ENCODE data around the gene SNX17. TPM values are rescaled to one million over a fixed set of nuclear protein-coding genes. Genes with fewer than 3 reads are reported as not detected.

SNX17 gene, protein sequence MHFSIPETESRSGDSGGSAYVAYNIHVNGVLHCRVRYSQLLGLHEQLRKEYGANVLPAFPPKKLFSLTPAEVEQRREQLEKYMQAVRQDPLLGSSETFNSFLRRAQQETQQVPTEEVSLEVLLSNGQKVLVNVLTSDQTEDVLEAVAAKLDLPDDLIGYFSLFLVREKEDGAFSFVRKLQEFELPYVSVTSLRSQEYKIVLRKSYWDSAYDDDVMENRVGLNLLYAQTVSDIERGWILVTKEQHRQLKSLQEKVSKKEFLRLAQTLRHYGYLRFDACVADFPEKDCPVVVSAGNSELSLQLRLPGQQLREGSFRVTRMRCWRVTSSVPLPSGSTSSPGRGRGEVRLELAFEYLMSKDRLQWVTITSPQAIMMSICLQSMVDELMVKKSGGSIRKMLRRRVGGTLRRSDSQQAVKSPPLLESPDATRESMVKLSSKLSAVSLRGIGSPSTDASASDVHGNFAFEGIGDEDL
- polyA plus RNA-seq (2013, experiment 1 of 2) = 31.0 TPM
- polyA plus RNA-seq (2013, experiment 2 of 2) = 30.6 TPM

DNA sequence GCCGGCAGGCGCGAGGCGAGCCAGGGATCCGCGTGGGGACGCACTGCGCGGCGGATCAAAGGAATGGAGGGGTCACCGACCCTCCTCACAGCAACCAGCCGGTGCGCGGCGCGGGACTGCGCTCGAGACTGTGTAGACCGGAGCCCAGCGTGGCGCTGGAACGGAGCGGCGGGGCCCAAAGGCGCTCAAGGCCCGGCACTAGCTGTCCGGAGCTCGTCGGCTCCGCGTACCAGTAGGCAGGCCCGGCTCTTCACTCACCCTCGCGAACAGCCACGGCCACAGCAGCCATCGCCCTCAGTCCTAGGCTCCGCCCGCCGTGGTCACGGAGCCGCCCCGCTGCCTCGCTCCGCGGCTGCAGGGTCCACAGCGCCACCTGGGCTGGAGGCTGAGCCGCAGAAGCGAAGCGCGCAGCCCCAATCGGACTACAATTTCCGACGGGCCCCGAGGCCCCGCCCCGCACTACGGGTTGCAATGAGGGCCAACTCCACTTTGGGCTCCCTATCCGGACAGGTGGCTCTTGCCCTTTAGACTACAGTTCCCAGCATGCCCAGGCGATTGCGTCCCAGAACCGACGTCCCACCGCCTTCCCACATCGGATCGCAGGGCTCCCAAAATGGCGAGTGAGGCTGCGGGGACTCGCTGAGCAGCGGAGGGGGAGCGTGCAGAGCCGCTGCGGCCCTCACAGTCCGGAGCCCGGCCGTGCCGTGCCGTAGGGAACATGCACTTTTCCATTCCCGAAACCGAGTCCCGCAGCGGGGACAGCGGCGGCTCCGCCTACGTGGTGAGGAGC lies at the start of gene SNX17, which contains the start of gene EIF2B4:
Gene SNX17, plus strand, starts transcription at position 591 of the 790 bp plus-strand sequence. Its CDS starts 128 bp downstream, at position 719.
Gene EIF2B4, minus strand, starts transcription at position 313 of the 790 bp plus-strand sequence. Its CDS starts 24 bp downstream, at position 289.
- H3K18ac ChIP-seq (ENCODE audit: low read length) = peak within 1 kb of the TSS; percentile 98
- H3K4me1 ChIP-seq (ENCODE audit: control insufficient read depth in 2 of 2, insufficient read depth in 1 of 2, low read depth in 1 of 2, low read length in 2 of 2) = peaks cover 10 to 13% of the 10 kb centered on the region in 2 donors
- DNase-seq (ENCODE audit: low spot score) = peak; percentile 97
- peak within 1 kb of the TSS; percentile 99 for H3K9ac ChIP-seq (ENCODE audit: low read depth, low read length, poor library complexity)
- peak within 1 kb of the TSS; percentile 84 for H4K8ac ChIP-seq (ENCODE audit: low read depth, low read length)
- H3K9me3 ChIP-seq (replicated peaks in 1 of 2; ENCODE audit: control insufficient read depth in 2 of 2, insufficient read depth in 1 of 2, low read depth in 1 of 2, low read length in 2 of 2) = no peaks in the 10 kb centered on the region
- peak within 1 kb of the TSS; percentile 96 for H3K23ac ChIP-seq (ENCODE audit: low read depth, low read length, poor library complexity)
- no peak within 1 kb of the TSS for H2BK15ac ChIP-seq (ENCODE audit: low read length)
- H2BK5ac ChIP-seq (ENCODE audit: low read length) = peak within 1 kb of the TSS; percentile 88
- no peaks in the 10 kb centered on the region for H3K27me3 ChIP-seq (ENCODE audit: control insufficient read depth in 3 of 3, insufficient read depth in 3 of 3, low read depth in 1 of 3, low read length in 3 of 3)
- peak within 1 kb of the TSS; percentile 34 for H2BK120ac ChIP-seq (ENCODE audit: low read depth, low read length)
- H3K79me1 ChIP-seq (ENCODE audit: low read depth, low read length) = peaks cover 17% of the 10 kb centered on the region
- H2BK12ac ChIP-seq (ENCODE audit: low read length) = no peak within 1 kb of the TSS
- peak within 1 kb of the TSS; percentile 60 for H3K27ac ChIP-seq (replicated peaks; ENCODE audit: low read length)
- peak within 1 kb of the TSS; percentile 86 to 94 for H3K4me3 ChIP-seq (ENCODE audit: low read length in 2 of 2)
- peak within 1 kb of the TSS; percentile 54 for H4K91ac ChIP-seq (ENCODE audit: low read depth, low read length, poor library complexity)
- H2AFZ ChIP-seq (ENCODE audit: low read length) = peak within 1 kb of the TSS; percentile 97
- no CpG with 5 or more reads among the region's 85 CpGs for WGBS, 2 donors (ENCODE audit: extremely low coverage in 2 of 2, insufficient read length in 2 of 2, insufficient replicate concordance in 1 of 2)
- H3K4me2 ChIP-seq (ENCODE audit: insufficient read depth, low read length, poor library complexity, severe bottlenecking) = peak within 1 kb of the TSS; percentile 97
- H3K36me3 ChIP-seq (replicated peaks in 1 of 2; ENCODE audit: control insufficient read depth in 2 of 2, insufficient read depth in 2 of 2, low read length in 2 of 2) = peaks cover 38 to 71% of the 10 kb centered on the region in 2 donors
- no peak within 1 kb of the TSS for H3K4ac ChIP-seq (ENCODE audit: low read length)
- H2AK5ac ChIP-seq (ENCODE audit: low read depth, low read length) = peak within 1 kb of the TSS; percentile 98
- peak within 1 kb of the TSS; percentile 90 for H3K14ac ChIP-seq (ENCODE audit: low read length)

DNA sequence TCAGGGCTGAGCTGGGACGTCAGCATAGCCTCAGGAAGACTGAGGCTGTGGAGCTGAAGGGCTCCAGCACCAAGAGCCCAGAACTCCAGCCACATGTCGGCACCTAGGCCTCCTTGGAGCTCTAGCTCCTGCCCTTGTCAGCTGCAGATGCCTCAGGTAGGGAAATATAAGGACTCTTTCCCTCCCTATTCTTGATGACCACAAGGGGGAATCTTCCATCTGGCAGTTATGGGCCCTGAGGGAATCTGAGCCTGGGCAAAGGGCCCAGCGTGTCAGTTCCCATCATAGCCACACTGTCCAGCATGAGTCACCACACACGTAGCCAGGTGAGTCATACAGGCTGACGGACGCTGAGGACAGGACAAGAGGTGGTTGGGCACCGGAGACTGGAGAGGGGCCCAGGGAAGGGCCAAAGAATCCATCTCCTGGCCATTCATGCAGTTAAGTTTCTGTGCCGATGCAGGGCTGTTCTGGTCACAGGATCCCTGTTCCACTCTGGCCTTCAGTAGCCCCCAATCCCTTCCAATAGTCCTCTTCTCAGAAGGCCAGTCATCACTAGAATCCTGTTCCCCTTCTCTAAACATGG lies 49.4 kb upstream of the SNX17 start:
- Histone ChIP-seq H2BK120ac (ENCODE audit: low read depth, low read length) (no peak overlapping the region), H3K79me1 (ENCODE audit: low read depth, low read length) (peaks cover 2% of the 10 kb centered on the region), H2AK5ac (ENCODE audit: low read depth, low read length) (no peak overlapping the region), H2BK12ac (ENCODE audit: low read length) (no peak overlapping the region), H2BK15ac (ENCODE audit: low read length) (no peak overlapping the region), H3K9me3 (replicated peaks in 1 of 2; ENCODE audit: control insufficient read depth in 2 of 2, insufficient read depth in 1 of 2, low read depth in 1 of 2, low read length in 2 of 2) (no peaks in the 10 kb centered on the region), H3K4me2 (ENCODE audit: insufficient read depth, low read length, poor library complexity, severe bottlenecking) (no peak overlapping the region), H3K4ac (ENCODE audit: low read length) (no peak overlapping the region), H3K9ac (ENCODE audit: low read depth, low read length, poor library complexity) (no peak overlapping the region), H3K27ac (replicated peaks; ENCODE audit: low read length) (no peak overlapping the region), H3K27me3 (ENCODE audit: control insufficient read depth in 3 of 3, insufficient read depth in 3 of 3, low read depth in 1 of 3, low read length in 3 of 3) (no peaks in the 10 kb centered on the region), H3K36me3 (replicated peaks in 1 of 2; ENCODE audit: control insufficient read depth in 2 of 2, insufficient read depth in 2 of 2, low read length in 2 of 2) (peaks cover 4 to 21% of the 10 kb centered on the region in 2 donors), H3K23ac (ENCODE audit: low read depth, low read length, poor library complexity) (no peak overlapping the region), H2BK5ac (ENCODE audit: low read length) (no peak overlapping the region), H4K91ac (ENCODE audit: low read depth, low read length, poor library complexity) (no peak overlapping the region), H3K4me1 (ENCODE audit: control insufficient read depth in 2 of 2, insufficient read depth in 1 of 2, low read depth in 1 of 2, low read length in 2 of 2) (peaks cover 6 to 12% of the 10 kb centered on the region in 2 donors), H2AFZ (ENCODE audit: low read length) (no peak overlapping the region), H3K14ac (ENCODE audit: low read length) (no peak overlapping the region), H4K8ac (ENCODE audit: low read depth, low read length) (no peak overlapping the region), H3K4me3 (ENCODE audit: low read length in 2 of 2) (peak overlapping the region in 1 of 2 donors; percentile 11), H3K18ac (ENCODE audit: low read length) (no peak overlapping the region)
- DNase-seq (ENCODE audit: low spot score) = no peak
- WGBS, 2 donors (ENCODE audit: extremely low coverage in 2 of 2, insufficient read length in 2 of 2, insufficient replicate concordance in 1 of 2) = no CpG with 5 or more reads among the region's 8 CpGs

DNA sequence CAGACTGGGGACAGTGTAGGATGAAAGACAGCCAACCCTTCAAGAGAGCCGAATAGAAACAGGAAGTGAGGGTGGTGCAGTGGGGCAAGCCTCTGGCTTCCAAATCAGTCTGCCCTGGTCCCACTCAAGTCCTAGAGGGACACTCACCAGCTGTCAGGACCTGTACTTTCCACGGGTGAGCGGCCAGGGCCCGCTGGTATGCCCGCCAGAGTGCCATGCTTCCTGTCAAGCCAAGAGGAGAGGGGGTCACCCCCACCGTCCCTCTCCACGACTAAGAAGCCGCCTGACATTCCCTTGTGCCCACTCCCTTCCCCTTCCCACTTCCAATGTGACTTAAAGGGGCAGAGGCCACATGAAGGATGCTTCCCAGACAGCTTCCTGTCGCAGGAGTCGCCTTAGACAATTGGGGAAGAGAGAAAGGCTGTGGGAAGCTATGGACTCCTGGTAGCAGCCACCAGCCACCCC lies 48.1 kb upstream of the SNX17 start:
- peak overlapping the region; percentile 95 for H3K23ac ChIP-seq (ENCODE audit: low read depth, low read length, poor library complexity)
- peaks cover 13 to 30% of the 10 kb centered on the region in 2 donors for H3K36me3 ChIP-seq (replicated peaks in 1 of 2; ENCODE audit: control insufficient read depth in 2 of 2, insufficient read depth in 2 of 2, low read length in 2 of 2)
- peak overlapping the region; percentile 74 to 86 for H3K4me3 ChIP-seq (ENCODE audit: low read length in 2 of 2)
- no peak overlapping the region for H3K4ac ChIP-seq (ENCODE audit: low read length)
- H2BK12ac ChIP-seq (ENCODE audit: low read length) = no peak overlapping the region
- H4K8ac ChIP-seq (ENCODE audit: low read depth, low read length) = no peak overlapping the region
- no peak for DNase-seq (ENCODE audit: low spot score)
- H2AFZ ChIP-seq (ENCODE audit: low read length) = peak overlapping the region; percentile 86
- no peaks in the 10 kb centered on the region for H3K9me3 ChIP-seq (replicated peaks in 1 of 2; ENCODE audit: control insufficient read depth in 2 of 2, insufficient read depth in 1 of 2, low read depth in 1 of 2, low read length in 2 of 2)
- peak overlapping the region; percentile 49 for H3K18ac ChIP-seq (ENCODE audit: low read length)
- H3K27me3 ChIP-seq (ENCODE audit: control insufficient read depth in 3 of 3, insufficient read depth in 3 of 3, low read depth in 1 of 3, low read length in 3 of 3) = no peaks in the 10 kb centered on the region
- no peak overlapping the region for H2BK5ac ChIP-seq (ENCODE audit: low read length)
- WGBS, 2 donors (ENCODE audit: extremely low coverage in 2 of 2, insufficient read length in 2 of 2, insufficient replicate concordance in 1 of 2) = no CpG with 5 or more reads among the region's 10 CpGs
- no peak overlapping the region for H3K27ac ChIP-seq (replicated peaks; ENCODE audit: low read length)
- peaks cover 2% of the 10 kb centered on the region for H3K79me1 ChIP-seq (ENCODE audit: low read depth, low read length)
- H3K14ac ChIP-seq (ENCODE audit: low read length) = no peak overlapping the region
- H3K4me1 ChIP-seq (ENCODE audit: control insufficient read depth in 2 of 2, insufficient read depth in 1 of 2, low read depth in 1 of 2, low read length in 2 of 2) = peaks cover 6 to 12% of the 10 kb centered on the region in 2 donors
- H3K4me2 ChIP-seq (ENCODE audit: insufficient read depth, low read length, poor library complexity, severe bottlenecking) = peak overlapping the region; percentile 83
- peak overlapping the region; percentile 20 for H2AK5ac ChIP-seq (ENCODE audit: low read depth, low read length)
- H4K91ac ChIP-seq (ENCODE audit: low read depth, low read length, poor library complexity) = no peak overlapping the region
- peak overlapping the region; percentile 86 for H3K9ac ChIP-seq (ENCODE audit: low read depth, low read length, poor library complexity)
- H2BK120ac ChIP-seq (ENCODE audit: low read depth, low read length) = no peak overlapping the region
- H2BK15ac ChIP-seq (ENCODE audit: low read length) = no peak overlapping the region

Data from neuronal stem cell (in vitro differentiated cells).